Loucy (cell line): Measurements from ENCODE around the gene AGBL4.

Experiments
- H2AFZ ChIP-seq: fragments of 200-600 bp; sonication (generic); 2 replicates; pipeline ENCODE4 v1.6.0; 2016; ENCODE audit warnings: antibody characterized with exemption, mild to moderate bottlenecking, low read length, moderate library complexity
- H3F3A ChIP-seq: fragments of 200-600 bp; 2 replicates; pipeline ENCODE4 v1.6.0; 2016; ENCODE audit warnings: antibody characterized with exemption, low read depth, mild to moderate bottlenecking
- H3K27me3 ChIP-seq: fragments of 200-600 bp; sonication (generic); 2 replicates; pipeline ENCODE4 v1.6.1; 2014; ENCODE audit warnings: low read length, mild to moderate bottlenecking; ENCODE audit not compliant: insufficient read depth, poor library complexity, severe bottlenecking
- H3K36me3 ChIP-seq: fragments of 200-600 bp; sonication (generic); 2 replicates; pipeline ENCODE4 v1.6.1; 2016; ENCODE audit warnings: low read length; ENCODE audit not compliant: insufficient read depth
- H3K4me1 ChIP-seq: fragments of 200-600 bp; sonication (generic); 2 replicates; pipeline ENCODE4 v1.5.1; 2014; ENCODE audit warnings: low read length, mild to moderate bottlenecking; ENCODE audit not compliant: insufficient read depth, poor library complexity, severe bottlenecking
- H3K4me2 ChIP-seq: fragments of 200-600 bp; sonication (generic); 2 replicates; pipeline ENCODE4 v1.6.0; 2014; ENCODE audit warnings: antibody characterized with exemption, low read length, low read depth, mild to moderate bottlenecking; ENCODE audit not compliant: poor library complexity, severe bottlenecking
- H3K4me3 ChIP-seq: fragments of 200-600 bp; sonication (generic); 2 replicates; pipeline ENCODE4 v1.5.1; 2014; ENCODE audit warnings: low read length, mild to moderate bottlenecking, mixed read lengths; ENCODE audit not compliant: poor library complexity, severe bottlenecking
- H3K79me2 ChIP-seq: fragments of 200-600 bp; sonication (generic); 2 replicates; pipeline ENCODE4 v1.6.1; 2014; ENCODE audit warnings: low read length; ENCODE audit not compliant: insufficient read depth
- H3K9ac ChIP-seq: fragments of 200-600 bp; sonication (generic); 2 replicates; pipeline ENCODE4 v1.6.0; 2014; ENCODE audit warnings: mild to moderate bottlenecking, low read depth, low read length, moderate library complexity; ENCODE audit not compliant: poor library complexity, severe bottlenecking
- H3K9me2 ChIP-seq: fragments of 200-600 bp; sonication (generic); replicated peaks from 2 replicates; pipeline ENCODE4 v1.6.1; 2016; ENCODE audit warnings: low read depth, low read length, mixed read lengths
- H3K9me3 ChIP-seq: fragments of 200-600 bp; sonication (generic); 2 replicates; pipeline ENCODE4 v1.6.1; 2014; ENCODE audit warnings: mild to moderate bottlenecking, antibody characterized with exemption, low read length, low read depth; ENCODE audit not compliant: insufficient read depth
- H4K20me1 ChIP-seq: fragments of 200-600 bp; sonication (generic); 2 replicates; pipeline ENCODE4 v1.6.0; 2014; ENCODE audit warnings: antibody characterized with exemption, low read length, mild to moderate bottlenecking; ENCODE audit not compliant: insufficient read depth, poor library complexity, severe bottlenecking
- CTCF ChIP-seq: fragments of 200-600 bp; sonication (generic); conservative IDR thresholded peaks from 2 replicates; pipeline ENCODE4 v1.5.1; 2014; ENCODE audit warnings: mild to moderate bottlenecking, antibody characterized with exemption, low read length
- EZH2phosphoT487 ChIP-seq: fragments of 200-600 bp; IDR thresholded peaks from 2 replicates; pipeline ENCODE4 v1.6.1; 2018; ENCODE audit warnings: antibody characterized with exemption, mild to moderate bottlenecking, moderate library complexity, borderline replicate concordance

Gene AGBL4

DNA sequence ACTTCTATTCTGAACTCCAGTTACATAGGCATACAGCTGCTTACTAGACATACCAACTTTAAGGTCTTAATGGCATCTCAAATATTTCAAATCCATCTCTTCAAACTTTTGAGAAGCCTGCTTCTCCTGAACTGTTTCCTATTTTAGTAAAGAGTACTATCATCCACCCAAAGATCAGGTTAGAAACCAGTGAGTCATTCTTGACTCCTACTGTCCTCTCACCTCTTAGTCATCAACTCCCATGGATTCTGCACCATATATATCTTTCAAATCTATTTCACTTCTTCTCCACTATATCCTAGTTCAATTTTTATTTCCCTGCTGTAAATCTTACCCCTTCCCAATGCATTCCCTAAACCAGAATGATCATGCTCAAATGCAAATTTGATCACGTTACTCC is 1228.9 kb downstream of the AGBL4 start:
- H3K9me2 ChIP-seq, result no peaks in the 10 kb centered on the region
- H3K4me1 ChIP-seq, result peaks cover 21% of the 10 kb centered on the region
- no peak overlapping the region for H3K9ac ChIP-seq
- no peaks in the 10 kb centered on the region for H3K79me2 ChIP-seq
- TF ChIP-seq EZH2phosphoT487 (no peak), CTCF (no peak)
- no peaks in the 10 kb centered on the region for H3K36me3 ChIP-seq
- H3K4me2 ChIP-seq, result peak overlapping the region; percentile 49
- peak overlapping the region; percentile 16; the same call in 1 of the 2 replicates for H2AFZ ChIP-seq
- H3F3A ChIP-seq, result no peaks in the 10 kb centered on the region
- no peaks in the 10 kb centered on the region for H3K9me3 ChIP-seq
- no peaks in the 10 kb centered on the region for H3K27me3 ChIP-seq
- H4K20me1 ChIP-seq, result no peaks in the 10 kb centered on the region
- no peak overlapping the region for H3K4me3 ChIP-seq

DNA sequence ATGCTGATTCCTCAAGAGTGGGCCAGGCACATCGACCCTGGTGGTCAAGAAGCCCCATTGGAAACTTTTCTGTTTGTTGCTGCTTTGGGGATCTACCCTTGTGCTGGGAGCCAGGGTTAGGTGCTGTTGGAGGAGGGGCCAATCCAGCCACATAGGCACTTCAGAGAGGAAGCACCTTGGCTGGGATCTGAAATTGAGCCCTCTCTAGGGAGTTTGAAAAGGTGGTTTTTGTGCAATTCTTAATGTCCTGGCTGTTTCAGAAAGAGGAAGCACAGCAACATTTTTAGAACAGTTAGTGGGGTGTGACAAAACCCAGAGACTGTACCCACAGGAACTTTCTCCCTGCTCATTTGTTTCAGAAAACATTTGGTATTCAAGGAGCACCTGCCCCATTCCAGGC is 1229.9 kb downstream of the AGBL4 start:
- no peak for TF ChIP-seq CTCF
- no peak for TF ChIP-seq EZH2phosphoT487
- H3K4me1 ChIP-seq, result peaks cover 21% of the 10 kb centered on the region
- no peak overlapping the region for H3K4me3 ChIP-seq
- no peaks in the 10 kb centered on the region for H3K9me2 ChIP-seq
- no peaks in the 10 kb centered on the region for H3K36me3 ChIP-seq
- H3K27me3 ChIP-seq, result no peaks in the 10 kb centered on the region
- no peaks in the 10 kb centered on the region for H3K9me3 ChIP-seq
- H2AFZ ChIP-seq, result 0 out of 2 replicates have a peak overlapping the region, but pooled peaks have one; percentile 16
- H3K9ac ChIP-seq, result peak overlapping the region; percentile 36
- H4K20me1 ChIP-seq, result no peaks in the 10 kb centered on the region
- H3K79me2 ChIP-seq, result no peaks in the 10 kb centered on the region
- H3F3A ChIP-seq, result no peaks in the 10 kb centered on the region
- peak overlapping the region; percentile 49 for H3K4me2 ChIP-seq

GRCh38 chr1:48792961-48793360 is 1230.8 kb downstream of the AGBL4 start:
- no peak for TF ChIP-seq CTCF
- no peak for TF ChIP-seq EZH2phosphoT487
- Histone ChIP-seq H3K9ac (no peak overlapping the region), H3K4me3 (no peak overlapping the region), H3F3A (no peaks in the 10 kb centered on the region), H3K36me3 (no peaks in the 10 kb centered on the region), H3K9me2 (no peaks in the 10 kb centered on the region), H3K9me3 (no peaks in the 10 kb centered on the region), H3K4me2 (peak overlapping the region; percentile 49), H4K20me1 (no peaks in the 10 kb centered on the region), H2AFZ (no peak overlapping the region), H3K79me2 (no peaks in the 10 kb centered on the region), H3K4me1 (peaks cover 21% of the 10 kb centered on the region), H3K27me3 (no peaks in the 10 kb centered on the region)
